Epithelial cell of esophagus (primary cell): Measurements from ENCODE around the gene SHE.

Experiments used
- DNase-seq: peaks from one replicate; pipeline ENCODE4 v3.0.0; 2010; ENCODE audit warnings: low read depth
- H3K4me3 ChIP-seq: 2 replicates; pipeline ENCODE4 v1.5.1; 2011; ENCODE audit warnings: mild to moderate bottlenecking, low read length, control low read depth
- CTCF ChIP-seq: IDR thresholded peaks from 2 replicates; pipeline ENCODE4 v1.5.1; 2011; ENCODE audit warnings: low read depth, mild to moderate bottlenecking, low read length, control low read depth, inconsistent platforms; ENCODE audit not compliant: insufficient read depth; ENCODE audit errors: missing control alignments

SHE gene

GRCh38 chr1:154442006-154442740 lies 60.0 kb downstream of the SHE start:
- peak; percentile 16 for TF ChIP-seq CTCF
- DNase-seq: peak; percentile 29
- no peak overlapping the region for H3K4me3 ChIP-seq

GRCh38 chr1:154441241-154441888 lies 60.8 kb downstream of the SHE start:
- TF ChIP-seq CTCF: no peak
- no peak overlapping the region for H3K4me3 ChIP-seq
- no peak for DNase-seq

GRCh38 chr1:154440036-154440804 lies 62.0 kb downstream of the SHE start:
- TF ChIP-seq CTCF: no peak
- DNase-seq: no peak

GRCh38 chr1:154436433-154436832 lies 65.8 kb downstream of the SHE start:
- no peak overlapping the region for H3K4me3 ChIP-seq
- DNase-seq: no peak
- TF ChIP-seq CTCF: no peak

More at GRCh38 chr1:154440036-154440804, 62.0 kb downstream of the SHE start:
- H3K4me3 ChIP-seq: no peak overlapping the region

GRCh38 chr1:154435599-154436200 lies 66.5 kb downstream of the SHE start:
- no peak for TF ChIP-seq CTCF
- DNase-seq: no peak
- no peak overlapping the region for H3K4me3 ChIP-seq

GRCh38 chr1:154434346-154435085 lies 67.7 kb downstream of the SHE start:
- no peak for DNase-seq
- TF ChIP-seq CTCF: no peak
- no peak overlapping the region for H3K4me3 ChIP-seq
